H1 (cell line): Measurements from ENCODE around the gene SPAG8. TPM values are rescaled to one million over a fixed set of nuclear protein-coding genes. Genes with fewer than 3 reads are reported as not detected.

Source experiments
- CTCF ChIA-PET: fragments of 300-600 bp; sonication (Branson Sonifier 250); formaldehyde crosslinking; loops from one replicate; lab custom pipeline; 2021; ENCODE audit not compliant: partially characterized antibody; lab: Charles Lee
- POLR2A ChIA-PET: fragments of 300-600 bp; sonication (Branson Sonifier 250); formaldehyde crosslinking; loops from one replicate; lab custom pipeline; 2021; ENCODE audit warnings: inconsistent platforms; ENCODE audit not compliant: partially characterized antibody; lab: Charles Lee
- DNase-seq, 2 experiments: peaks; one replicate each; pipeline versions ENCODE4 v3.0.0 to v3.0.0-alpha.2; 2010 to 2022; ENCODE audit warnings: low spot score in 2 of 2, low read depth in 1 of 2, mixed read lengths in 1 of 2
- FAIRE-seq: peaks from 2 replicates; lab custom pipeline; 2011; peaks lifted over from hg19 to GRCh38; lab: Jason Lieb, UNC
- H2AFZ ChIP-seq: 2 replicates; pipeline ENCODE4 v1.8.1; 2012; ENCODE audit warnings: low read length, inconsistent platforms
- H2AK5ac ChIP-seq: 2 replicates; pipeline ENCODE4 v1.6.1; 2013; ENCODE audit warnings: low read depth, low read length
- H2BK120ac ChIP-seq: replicated peaks from 2 replicates; pipeline ENCODE3; 2013; ENCODE audit warnings: low read depth, low read length, inconsistent platforms
- H2BK12ac ChIP-seq: 2 replicates; pipeline ENCODE4 v1.6.1; 2013; ENCODE audit warnings: low read depth, low read length
- H2BK15ac ChIP-seq: 2 replicates; pipeline ENCODE4 v1.6.1; 2013; ENCODE audit warnings: low read length
- H2BK20ac ChIP-seq: 2 replicates; pipeline ENCODE4 v1.6.1; 2013; ENCODE audit warnings: low read length
- H2BK5ac ChIP-seq: 2 replicates; pipeline ENCODE4 v1.6.1; 2013; ENCODE audit warnings: low read depth, low read length
- H3K14ac ChIP-seq: 2 replicates; pipeline ENCODE4 v1.6.1; 2013; ENCODE audit warnings: inconsistent platforms; ENCODE audit not compliant: insufficient read length
- H3K18ac ChIP-seq: 2 replicates; pipeline ENCODE4 v1.6.1; 2013; ENCODE audit warnings: low read length; ENCODE audit errors: extremely low read depth
- H3K23ac ChIP-seq: 2 replicates; pipeline ENCODE4 v1.6.1; 2013; ENCODE audit warnings: inconsistent platforms; ENCODE audit not compliant: insufficient read length
- H3K23me2 ChIP-seq: 2 replicates; pipeline ENCODE4 v1.6.1; 2013; ENCODE audit warnings: low read depth, low read length
- H3K27ac ChIP-seq: 2 replicates; pipeline ENCODE4 v1.6.1; 2011; ENCODE audit warnings: low read depth, low read length, inconsistent platforms
- H3K27me3 ChIP-seq, 4 experiments: replicated peaks in 1 of 4; 1 replicate in 1 of 4; 2 replicates in 3 of 4; pipeline versions ENCODE4 v1.6.1 to v1.8.1; 2011 to 2013; ENCODE audit warnings: low read length in 3 of 4, mild to moderate bottlenecking in 3 of 4, inconsistent platforms in 2 of 4, mixed read lengths in 2 of 4, moderate library complexity in 1 of 4; ENCODE audit not compliant: control insufficient read depth in 3 of 4, insufficient read depth in 3 of 4; ENCODE audit errors: extremely low read depth in 1 of 4
- H3K36me3 ChIP-seq, 4 experiments: 2 replicates each; pipeline versions ENCODE4 v1.6.1 to v1.8.1; 2011 to 2013; ENCODE audit warnings: mild to moderate bottlenecking in 4 of 4, low read length in 3 of 4, moderate library complexity in 2 of 4, control low read depth in 1 of 4, inconsistent platforms in 1 of 4; ENCODE audit not compliant: insufficient read depth in 4 of 4, control insufficient read depth in 2 of 4
- H3K4ac ChIP-seq: replicated peaks from 2 replicates; pipeline ENCODE3; 2013; ENCODE audit warnings: low read length, low read depth, mixed read lengths, inconsistent platforms; ENCODE audit not compliant: insufficient read length
- H3K4me1 ChIP-seq, 4 experiments: replicated peaks in 1 of 4; 1 replicate in 1 of 4; 2 replicates in 3 of 4; pipeline versions ENCODE4 v1.6.1 to v1.8.1; 2011 to 2013; ENCODE audit warnings: low read length in 3 of 4, inconsistent platforms in 2 of 4, mixed read lengths in 1 of 4; ENCODE audit not compliant: insufficient read depth in 4 of 4, control insufficient read depth in 3 of 4
- H3K4me2 ChIP-seq, 2 experiments: 2 replicates each; pipeline versions ENCODE4 v1.6.1 to v1.8.1; 2011 to 2013; ENCODE audit warnings: low read depth in 2 of 2, low read length in 2 of 2, control low read depth in 1 of 2, inconsistent platforms in 1 of 2, mild to moderate bottlenecking in 1 of 2; ENCODE audit not compliant: insufficient read depth in 1 of 2
- H3K4me3 ChIP-seq, 4 experiments: fragments of 200-600, 300-600 bp in 1 of 4; sonication (generic), shearing (Covaris generic), sonication (Bioruptor Twin) in 1 of 4; 2 replicates each; pipeline versions ENCODE4 v1.5.1 to v1.8.1; 2011 to 2016; ENCODE audit warnings: low read length in 4 of 4, low read depth in 3 of 4, control low read depth in 2 of 4, inconsistent platforms in 2 of 4, mild to moderate bottlenecking in 2 of 4, mixed read lengths in 1 of 4, moderate library complexity in 1 of 4; ENCODE audit not compliant: insufficient read depth in 2 of 4; ENCODE audit errors: extremely low read depth in 1 of 4
- H3K56ac ChIP-seq: replicated peaks from 2 replicates; pipeline ENCODE3; 2013; ENCODE audit warnings: low read depth, mild to moderate bottlenecking, mixed read lengths, low read length, inconsistent platforms; ENCODE audit not compliant: insufficient read length
- H3K79me1 ChIP-seq: 2 replicates; pipeline ENCODE4 v1.6.1; 2013; ENCODE audit warnings: low read depth, low read length, control low read depth
- H3K79me2 ChIP-seq, 2 experiments: 2 replicates each; pipeline versions ENCODE4 v1.6.1 to v1.8.1; 2012 to 2013; ENCODE audit warnings: low read length in 2 of 2, mild to moderate bottlenecking in 2 of 2, inconsistent platforms in 1 of 2; ENCODE audit not compliant: insufficient read depth in 2 of 2, control insufficient read depth in 1 of 2
- H3K9ac ChIP-seq, 4 experiments: replicated peaks in 1 of 4; 1 replicate in 1 of 4; 2 replicates in 3 of 4; pipeline versions ENCODE4 v1.6.1 to v1.8.1; 2011 to 2013; ENCODE audit warnings: low read depth in 3 of 4, low read length in 3 of 4, control low read depth in 2 of 4, mild to moderate bottlenecking in 2 of 4, moderate library complexity in 2 of 4, inconsistent platforms in 1 of 4; ENCODE audit errors: extremely low read depth in 1 of 4
- H3K9me3 ChIP-seq, 2 experiments: 2 replicates each; pipeline versions ENCODE4 v1.6.1 to v1.8.1; 2012 to 2013; ENCODE audit warnings: mild to moderate bottlenecking in 2 of 2, moderate library complexity in 2 of 2, control low read depth in 1 of 2, inconsistent platforms in 1 of 2, low read depth in 1 of 2, low read length in 1 of 2, mixed read lengths in 1 of 2; ENCODE audit not compliant: insufficient read depth in 2 of 2
- H4K20me1 ChIP-seq, 2 experiments: replicated peaks in 1 of 2; 2 replicates each; pipeline versions ENCODE3 to v1.8.1; 2011 to 2013; ENCODE audit warnings: inconsistent platforms in 2 of 2, low read length in 2 of 2, mild to moderate bottlenecking in 1 of 2; ENCODE audit not compliant: insufficient read depth in 2 of 2, control insufficient read depth in 1 of 2
- H4K5ac ChIP-seq: 2 replicates; pipeline ENCODE4 v1.6.1; 2013; ENCODE audit warnings: low read length, low read depth, mixed read lengths, inconsistent platforms; ENCODE audit not compliant: insufficient read length
- H4K8ac ChIP-seq: 2 replicates; pipeline ENCODE4 v1.8.0; 2013; ENCODE audit warnings: mild to moderate bottlenecking, moderate library complexity, low read length, inconsistent platforms; ENCODE audit not compliant: insufficient read depth; ENCODE audit errors: extremely low read depth
- H4K91ac ChIP-seq: replicated peaks from 2 replicates; pipeline ENCODE3; 2013; ENCODE audit warnings: low read length, mixed read lengths, inconsistent platforms; ENCODE audit not compliant: insufficient read length
- CTCF ChIP-seq, 3 experiments: IDR thresholded peaks; 1 replicate in 2 of 3; 2 replicates in 1 of 3; pipeline versions ENCODE4 v1.5.1 to v1.6.1; 2011; ENCODE audit warnings: low read length in 3 of 3, mild to moderate bottlenecking in 3 of 3, inconsistent platforms in 2 of 3, low read depth in 1 of 3, moderate library complexity in 1 of 3; ENCODE audit not compliant: insufficient read depth in 1 of 3; ENCODE audit errors: control extremely low read depth in 1 of 3
- MAX ChIP-seq: IDR thresholded peaks from 2 replicates; pipeline ENCODE4 v1.6.1; 2012; ENCODE audit warnings: inconsistent platforms
- WGBS, 2 experiments: shearing (Covaris generic) in 1 of 2; methylation state at CpG; one replicate each; pipeline versions ENCODE4 v1.1.6 to v1.1.7; 2013 to 2015; ENCODE audit warnings: low lambda C conversion rate in 2 of 2, mixed read lengths in 2 of 2, inconsistent platforms in 1 of 2, low coverage in 1 of 2, missing lambda C conversion rate in 1 of 2; ENCODE audit not compliant: insufficient replicate concordance in 2 of 2, insufficient coverage in 1 of 2, insufficient read length in 1 of 2; ENCODE audit errors: extremely low coverage in 1 of 2, missing lambda C conversion rate in 1 of 2; 5-methylcytosine and 5-hydroxymethylcytosine counted together
- polyA plus RNA-seq, 7 experiments: library from polyadenylated mRNA; depleted of rRNA in 3 of 7; stranded (reverse) in 5 of 7; unstranded in 2 of 7; fragments of >200 nt in 5 of 7; fragments of 200-250 nt in 2 of 7; gene quantifications; 1 replicate in 5 of 7; 2 replicates in 1 of 7; 4 replicates in 1 of 7; pipeline versions ENCODE4 v1.2.1 to v1.2.3, GENCODE V29; 2011 to 2013; ENCODE audit warnings: missing spikeins in 2 of 7, mixed read lengths in 2 of 7
- total RNA-seq: library from RNA; stranded (reverse); fragmentation: NEBNext Ultra II Directional; extraction: Animal tissue kit (Norgen Biotek cat#: 25700); gene quantifications from 2 replicates; pipeline ENCODE4 v1.2.1, GENCODE V29; 2021

Gene SPAG8
- total and polyA plus RNA-seq, 2 of the 8 experiments (the other 6 are each of a cell fraction or from before 2014, with no cell fraction given): 0.37 to 0.44 TPM

GRCh38 chr9:35771534-35771933, 40.5 kb downstream of the SPAG8 start:
- Histone ChIP-seq H3K4me2 (no peak overlapping the region), H3K9me3 (no peaks in the 10 kb centered on the region), H4K8ac (no peak overlapping the region), H2BK20ac (no peak overlapping the region), H3K4me1 (peaks cover 0 to 6% (median 4%) of the 10 kb centered on the region in 4 experiments; a peak in 6 of 7 replicates), H3K79me2 (no peaks in the 10 kb centered on the region), H2AK5ac (no peak overlapping the region), H3K27ac (no peak overlapping the region), H2AFZ (no peak overlapping the region), H3K27me3 (no peaks in the 10 kb centered on the region), H2BK5ac (no peak overlapping the region), H4K91ac (no peak overlapping the region), H3K79me1 (no peaks in the 10 kb centered on the region), H3K18ac (no peak overlapping the region), H2BK120ac (no peak overlapping the region), H4K5ac (no peak overlapping the region), H4K20me1 (no peaks in the 10 kb centered on the region), H3K4ac (no peak overlapping the region), H2BK15ac (no peak overlapping the region), H3K14ac (no peak overlapping the region), H3K4me3 (no peak overlapping the region), H3K56ac (no peak overlapping the region), H3K9ac (no peak overlapping the region), H3K23me2 (no peaks in the 10 kb centered on the region), H3K23ac (no peak overlapping the region), H3K36me3 (no peaks in the 10 kb centered on the region), H2BK12ac (no peak overlapping the region)
- POLR2A ChIA-PET: interaction anchor here (1.0 to 1.7 kb wide), 3 partner anchors 11 to 39 kb away, joined by 3 to 4 read pairs (median 4); no protein-coding TSS in a partner anchor
- WGBS, 2 experiments: 94% methylated on average over 1 of the region's 1 CpG; no CpG with 5 or more reads in 1 of the 2 experiments
- DNase-seq: no peak
- TF ChIP-seq CTCF (IDR thresholded peaks at IDR 0.05; ENCODE audit: control extremely low read depth in 1 of 3, insufficient read depth in 1 of 3, low read depth in 1 of 3, low read length in 3 of 3) (no peak), MAX (no peak)
- no peak for FAIRE-seq
- CTCF ChIA-PET: interaction anchor here (1.0 to 3.2 kb wide), 7 partner anchors 9 to 63 kb away, joined by 3 to 12 read pairs (median 4); partner anchors contain the start of genes CREB3 and TLN1
